Natural killer cell (primary cell): ENCODE results near the gene CRKL. TPM values are rescaled to one million over a fixed set of nuclear protein-coding genes. Genes with fewer than 3 reads are reported as not detected.

Source experiments
- ATAC-seq, 3 donors: fragments of 150-1000 bp in 2 of 3; fragments of 200-7000 bp in 1 of 3; cut with Tn5 transposase; 1 replicate in 1 of 3; 2 replicates in 2 of 3; pipeline ENCODE4 v1.10.0; 2021; ENCODE audit warnings: mild to moderate bottlenecking in 2 of 3, moderate library complexity in 2 of 3
- DNase-seq, 2 donors: peaks; one replicate each; pipeline versions ENCODE4 v3.0.0 to v3.0.0-alpha.2; 2013 to 2021; ENCODE audit warnings: mixed read lengths in 1 of 2
- H3K27ac ChIP-seq: one replicate; pipeline ENCODE4 v1.5.1; 2013; ENCODE audit warnings: mild to moderate bottlenecking, low read length
- H3K27me3 ChIP-seq: one replicate; pipeline ENCODE4 v1.6.1; 2013; ENCODE audit warnings: low read length; ENCODE audit not compliant: control insufficient read depth, insufficient read depth
- H3K36me3 ChIP-seq: one replicate; pipeline ENCODE4 v1.6.1; 2013; ENCODE audit warnings: low read length; ENCODE audit not compliant: control insufficient read depth, insufficient read depth
- H3K4me1 ChIP-seq: one replicate; pipeline ENCODE4 v1.6.1; 2013; ENCODE audit warnings: low read length; ENCODE audit not compliant: control insufficient read depth, insufficient read depth
- H3K4me3 ChIP-seq: one replicate; pipeline ENCODE4 v1.5.1; 2013; ENCODE audit warnings: low read length
- H3K9me3 ChIP-seq: one replicate; pipeline ENCODE4 v1.6.1; 2013; ENCODE audit warnings: low read length; ENCODE audit not compliant: control insufficient read depth, insufficient read depth
- H3K27ac Mint-ChIP-seq, 2 donors: one replicate each; pipeline ENCODE4 v1.8.0; 2022; ENCODE audit warnings: mild to moderate bottlenecking in 2 of 2, mixed read lengths in 2 of 2, moderate library complexity in 1 of 2
- H3K27me3 Mint-ChIP-seq, 2 donors: one replicate each; pipeline ENCODE4 v1.8.0; 2022; ENCODE audit warnings: low read depth in 2 of 2, mixed read lengths in 2 of 2
- H3K36me3 Mint-ChIP-seq: one replicate; pipeline ENCODE4 v1.8.0; 2022; ENCODE audit warnings: mixed read lengths
- H3K4me1 Mint-ChIP-seq, 2 donors: one replicate each; pipeline ENCODE4 v1.8.0; 2022; ENCODE audit warnings: mixed read lengths in 2 of 2
- H3K4me3 Mint-ChIP-seq: one replicate; pipeline ENCODE4 v1.8.0; 2022; ENCODE audit warnings: mild to moderate bottlenecking, moderate library complexity, mixed read lengths
- H3K9me3 Mint-ChIP-seq, 2 donors: one replicate each; pipeline ENCODE4 v1.8.0; 2022; ENCODE audit warnings: mixed read lengths in 2 of 2
- CTCF ChIP-seq: fragments of 200-600 bp; IDR thresholded peaks from one replicate; pipeline ENCODE4 v1.8.0; 2022; ENCODE audit warnings: antibody characterized with exemption
- WGBS: methylation state at CpG from one replicate; pipeline ENCODE4 v1.1.7; 2013; ENCODE audit warnings: missing lambda C conversion rate; ENCODE audit not compliant: insufficient coverage; 5-methylcytosine and 5-hydroxymethylcytosine counted together
- intact Hi-C: fragments of 100-400 bp; cut with micrococcal nuclease; formaldehyde crosslinking; loops from one replicate; pipeline ENCODE4 v1.14.2; 2022
- total RNA-seq, 4 donors: library from RNA; stranded (reverse); fragments of 120-200 nt in 1 of 4; gene quantifications; one replicate each; pipeline versions ENCODE4 v1.2.3 to v1.2.4, GENCODE V29; 2013 to 2022

The CRKL gene
- total RNA-seq, 3 donors from 2014 or later (not counting 1 experiment from before 2014, with no cell fraction given): 50.7 to 71.2 (median 67.4) TPM

- H3K27me3 Mint-ChIP-seq: no peaks in the 10 kb centered on the region
- no peak for ATAC-seq
- H3K4me3 Mint-ChIP-seq: peak overlapping the region; percentile 59
- no peaks in the 10 kb centered on the region for H3K27me3 ChIP-seq
- H3K4me1 Mint-ChIP-seq: peaks cover 26 to 33% of the 10 kb centered on the region in 2 donors
- 96% methylated on average over 27 of the region's 27 CpGs for WGBS
- H3K4me1 ChIP-seq: peaks cover 35% of the 10 kb centered on the region
- H3K9me3 ChIP-seq: no peaks in the 10 kb centered on the region
- no peak overlapping the region for H3K4me3 ChIP-seq
- H3K36me3 ChIP-seq: peaks cover 23% of the 10 kb centered on the region
- peak overlapping the region; percentile 98 to 99 for H3K27ac Mint-ChIP-seq
- H3K36me3 Mint-ChIP-seq: no peaks in the 10 kb centered on the region
- TF ChIP-seq CTCF: no peak
- no peaks in the 10 kb centered on the region for H3K9me3 Mint-ChIP-seq
- no peak for DNase-seq
- intact Hi-C loops: no loop called here
- no peak overlapping the region for H3K27ac ChIP-seq
Measured at GRCh38 chr22:20999350-21000206, 82.4 kb downstream of the CRKL start.

GRCh38 chr22:21000207-21000986 lies 83.2 kb downstream of the CRKL start:
- peak overlapping the region; percentile 94 for H3K27ac ChIP-seq
- 77% methylated on average over 20 of the region's 22 CpGs for WGBS
- DNase-seq (peak in 1 of 2 donors; percentile 29), ATAC-seq (no peak)
- no peak for TF ChIP-seq CTCF
- intact Hi-C loops: no loop called here
- H3K4me3 Mint-ChIP-seq: peak overlapping the region; percentile 59
- no peaks in the 10 kb centered on the region for H3K27me3 ChIP-seq
- H3K36me3 Mint-ChIP-seq: no peaks in the 10 kb centered on the region
- H3K4me1 ChIP-seq: peaks cover 35% of the 10 kb centered on the region
- H3K9me3 ChIP-seq: no peaks in the 10 kb centered on the region
- no peaks in the 10 kb centered on the region for H3K27me3 Mint-ChIP-seq
- H3K36me3 ChIP-seq: peaks cover 20% of the 10 kb centered on the region
- peak overlapping the region; percentile 98 to 99 for H3K27ac Mint-ChIP-seq
- peaks cover 26 to 33% of the 10 kb centered on the region in 2 donors for H3K4me1 Mint-ChIP-seq
- no peaks in the 10 kb centered on the region for H3K9me3 Mint-ChIP-seq
- peak overlapping the region; percentile 87 for H3K4me3 ChIP-seq

- Mint-ChIP-seq H3K27ac (peak overlapping the region; percentile 98 to 99), H3K36me3 (no peaks in the 10 kb centered on the region), H3K9me3 (no peaks in the 10 kb centered on the region), H3K27me3 (no peaks in the 10 kb centered on the region), H3K4me1 (peaks cover 26 to 33% of the 10 kb centered on the region in 2 donors), H3K4me3 (peak overlapping the region; percentile 93)
- Histone ChIP-seq H3K4me3 (peak overlapping the region; percentile 87), H3K27me3 (no peaks in the 10 kb centered on the region), H3K27ac (peak overlapping the region; percentile 94), H3K9me3 (no peaks in the 10 kb centered on the region), H3K4me1 (peaks cover 35% of the 10 kb centered on the region), H3K36me3 (peaks cover 18% of the 10 kb centered on the region)
- 3% methylated on average over 26 of the region's 26 CpGs for WGBS
- ATAC-seq: no peak
- no peak for TF ChIP-seq CTCF
- intact Hi-C loops: loop anchor here (1.0 kb wide), 1 partner anchor 19 kb away; the partner anchor contains the start of gene LZTR1
- peak in 1 of 2 donors; percentile 37 for DNase-seq
Measured at GRCh38 chr22:21000987-21001600, 83.9 kb downstream of the CRKL start.
